ENCODE measurements around the gene MRPL30. TPM values are rescaled to one million over a fixed set of nuclear protein-coding genes. Genes with fewer than 3 reads are reported as not detected.
"Not testable (repeated sequence)": the region's sequence is repeated elsewhere in the genome, so short reads cannot be mapped to it uniquely, and the experiment has no call there.

The MRPL30 gene
- 25.7 TPM for total RNA-seq

- ATAC-seq = peak; percentile 97
Measured at GRCh38 chr2:99180755-99181623, at the start of gene MRPL30, which contains the start of gene MITD1. Gene MRPL30 (plus strand): TSS chr2:99181184. CDS start chr2:99186204, 5,020 bp downstream. Gene MITD1 (minus strand): TSS chr2:99181058. CDS start chr2:99180981, 77 bp downstream.

GRCh38 chr2:99135044-99135556, 45.9 kb upstream of the MRPL30 start:
- not testable (repeated sequence) for ATAC-seq

- no peak for ATAC-seq
Measured at GRCh38 chr2:99139003-99139402, 42.0 kb upstream of the MRPL30 start.

- no peak for ATAC-seq
Measured at GRCh38 chr2:99140056-99140859, 40.7 kb upstream of the MRPL30 start.

GRCh38 chr2:99140860-99141109, 40.2 kb upstream of the MRPL30 start:
- ATAC-seq = no peak

GRCh38 chr2:99141110-99142108, 39.6 kb upstream of the MRPL30 start, which contains the start of gene C2orf15:
Gene C2orf15 (plus strand): TSS chr2:99141707. CDS start chr2:99150559, 8,852 bp downstream.
- ATAC-seq = peak; percentile 98

- ATAC-seq = no peak
Measured at GRCh38 chr2:99150706-99151105, 30.3 kb upstream of the MRPL30 start.

GRCh38 chr2:99152199-99152895, 28.6 kb upstream of the MRPL30 start:
- ATAC-seq = no peak

GRCh38 chr2:99153921-99154604, 26.9 kb upstream of the MRPL30 start:
- ATAC-seq = no peak

- peak; percentile 95 for ATAC-seq
Measured at GRCh38 chr2:99154643-99155536, 26.1 kb upstream of the MRPL30 start, which contains the start of the genes LIPT1 and TSGA10. Gene LIPT1 (plus strand): TSS chr2:99154967. CDS start chr2:99161958, 6,991 bp downstream. Gene TSGA10 (minus strand): TSS chr2:99154942. CDS start chr2:99109439, 45,503 bp downstream.

GRCh38 chr2:99156891-99157290, 24.1 kb upstream of the MRPL30 start:
- no peak for ATAC-seq

- no peak for ATAC-seq
Measured at GRCh38 chr2:99158599-99158998, 22.4 kb upstream of the MRPL30 start.

- peak; percentile 61 for ATAC-seq
Measured at GRCh38 chr2:99159594-99159993, 21.4 kb upstream of the MRPL30 start.

GRCh38 chr2:99166218-99166617, 14.8 kb upstream of the MRPL30 start:
- no peak for ATAC-seq

- ATAC-seq = no peak
Measured at GRCh38 chr2:99169534-99169933, 11.4 kb upstream of the MRPL30 start.

- no peak for ATAC-seq
Measured at GRCh38 chr2:99171377-99172140, 9.4 kb upstream of the MRPL30 start.

- no peak for ATAC-seq
Measured at GRCh38 chr2:99181624-99182000, 628 bp downstream of the MRPL30 start.

GRCh38 chr2:99183025-99183424, 2.0 kb downstream of the MRPL30 start:
- no peak for ATAC-seq

- ATAC-seq = no peak
Measured at GRCh38 chr2:99184811-99185210, 3.8 kb downstream of the MRPL30 start.
